ENCODE measurements around the gene BCDIN3D. TPM values are rescaled to one million over a fixed set of nuclear protein-coding genes. Genes with fewer than 3 reads are reported as not detected.

Gene BCDIN3D
- total and polyA plus RNA-seq, 2 of the 8 experiments (the other 6 are each of a cell fraction or from before 2014, with no cell fraction given): 1.6 to 2.4 TPM

GRCh38 chr12:49804821-49805220 is 38.1 kb downstream of the BCDIN3D start (continued):
- TF ChIP-seq ZNF274 (IDR thresholded peaks at IDR 0.05; ENCODE audit: borderline replicate concordance, extremely low read depth, low read length): no peak
- no peak for TF ChIP-seq PHF8 (conservative IDR thresholded peaks at IDR 0.05; ENCODE audit: low read depth, low read length)
- no peak for TF ChIP-seq EGR1 (IDR thresholded peaks at IDR 0.05; ENCODE audit: borderline replicate concordance, low read depth, low read length)
- TF ChIP-seq KDM5A (IDR thresholded peaks at IDR 0.05; ENCODE audit: low read length): no peak
- no peak for TF ChIP-seq RXRA (IDR thresholded peaks at IDR 0.05; ENCODE audit: insufficient read depth, low read depth, low read length)

All from H1 (cell line).